Putamen (tissue), 1 donor: ENCODE results near the gene DTWD1.
"Not testable (repeated sequence)": the region's sequence is repeated elsewhere in the genome, so short reads cannot be mapped to it uniquely, and the experiment has no call there.

Experiments
- DNase-seq: peaks from one replicate; pipeline ENCODE4 v3.0.0-alpha.2; 2016; ENCODE audit warnings: low spot score

The DTWD1 gene

DNA sequence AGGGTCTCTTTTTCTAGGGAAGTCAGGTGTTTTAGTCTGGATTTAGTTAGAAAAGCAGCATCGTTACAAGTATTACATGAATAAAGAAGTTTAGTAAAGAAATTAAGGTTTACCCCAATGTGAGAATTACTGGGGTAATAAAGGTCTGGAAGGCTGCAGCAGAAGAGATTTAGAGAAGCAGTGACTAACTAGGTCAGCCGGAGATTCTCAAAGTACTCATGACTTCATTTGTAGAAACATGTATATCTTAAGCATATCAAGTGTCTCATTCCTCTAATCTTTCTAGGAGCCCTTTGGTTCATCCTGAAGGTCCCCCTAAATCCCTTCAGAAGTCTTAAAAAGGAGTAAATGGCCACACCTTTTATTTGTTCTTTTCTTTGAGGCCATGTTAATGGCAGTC is 26.0 kb downstream of the DTWD1 start:
- no peak for DNase-seq

DNA sequence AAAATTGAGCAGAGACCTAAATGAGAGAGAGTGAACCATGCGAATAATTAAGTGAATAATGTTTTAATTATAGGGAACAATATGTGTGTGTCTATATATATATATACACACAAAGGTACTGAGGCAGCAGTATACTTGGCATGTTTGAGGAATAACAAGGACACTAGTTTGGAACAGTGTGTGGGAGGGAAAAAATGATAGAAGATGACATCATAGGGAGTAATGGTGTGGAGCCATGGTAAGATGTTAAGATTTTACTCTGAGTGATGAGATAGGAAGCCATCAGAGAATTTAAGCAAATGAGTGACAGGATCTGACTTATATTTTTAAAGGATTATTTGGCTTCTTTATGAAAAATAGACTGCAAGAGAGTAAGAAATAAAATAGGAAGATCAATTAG is 29.1 kb downstream of the DTWD1 start:
- no peak for DNase-seq

DNA sequence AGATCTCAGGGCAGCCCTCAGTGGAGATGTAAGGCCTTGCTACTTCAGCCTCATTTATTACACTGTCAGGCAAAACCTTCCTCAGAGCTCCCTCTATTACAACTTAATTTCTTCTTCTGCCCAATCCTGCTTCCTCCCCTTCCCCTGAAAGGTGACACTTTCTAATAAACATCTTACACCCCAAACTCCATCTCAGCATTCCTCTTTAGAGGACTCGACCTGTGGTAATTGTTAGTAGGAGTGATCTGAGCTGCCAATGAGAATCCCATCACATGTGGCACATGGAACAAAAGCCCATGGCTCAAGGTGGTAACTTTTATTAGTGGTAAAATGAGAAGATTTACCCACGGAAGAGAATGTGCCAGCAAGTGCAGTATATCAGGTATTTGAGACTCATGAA is 29.8 kb downstream of the DTWD1 start:
- no peak for DNase-seq

DNA sequence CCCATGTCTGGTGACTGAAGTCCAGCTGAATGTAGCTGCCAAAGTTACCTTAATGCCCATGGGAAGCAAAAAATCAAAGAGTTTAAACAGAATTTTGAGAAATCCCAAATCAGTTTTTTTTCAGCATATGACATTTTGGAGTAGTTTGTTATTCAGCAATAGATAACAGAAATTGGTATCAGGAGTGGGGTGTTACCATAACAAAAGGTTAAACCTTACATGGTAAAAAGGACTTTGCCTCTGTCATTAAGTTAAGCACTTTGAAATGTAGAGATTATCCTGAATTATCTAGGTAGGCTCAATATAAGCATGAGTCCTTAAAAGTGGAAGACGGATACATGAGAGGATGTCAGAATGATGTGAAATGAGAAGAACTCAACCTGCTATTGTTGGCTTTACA is 32.1 kb downstream of the DTWD1 start:
- no peak for DNase-seq

DNA sequence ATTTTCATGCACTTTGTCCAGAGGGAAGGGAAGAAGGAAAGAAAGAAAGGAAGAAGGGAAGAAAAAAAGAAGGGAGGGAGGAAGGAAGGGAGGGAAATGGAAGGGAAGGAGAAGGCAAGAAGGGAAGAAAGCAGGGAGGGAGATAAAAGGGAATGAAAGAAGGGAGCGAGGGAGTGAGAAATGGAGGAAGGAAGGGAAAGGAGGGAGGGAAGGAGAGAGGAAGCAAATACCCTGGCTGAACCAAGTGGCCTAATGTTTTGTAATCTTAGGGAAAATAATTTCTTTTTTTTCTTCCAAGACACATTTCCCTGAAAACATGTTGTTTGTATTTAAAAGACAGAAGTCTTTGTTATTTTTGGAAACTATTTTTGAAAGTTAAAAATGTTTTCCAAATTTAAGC is 35.9 kb downstream of the DTWD1 start:
- no peak for DNase-seq

DNA sequence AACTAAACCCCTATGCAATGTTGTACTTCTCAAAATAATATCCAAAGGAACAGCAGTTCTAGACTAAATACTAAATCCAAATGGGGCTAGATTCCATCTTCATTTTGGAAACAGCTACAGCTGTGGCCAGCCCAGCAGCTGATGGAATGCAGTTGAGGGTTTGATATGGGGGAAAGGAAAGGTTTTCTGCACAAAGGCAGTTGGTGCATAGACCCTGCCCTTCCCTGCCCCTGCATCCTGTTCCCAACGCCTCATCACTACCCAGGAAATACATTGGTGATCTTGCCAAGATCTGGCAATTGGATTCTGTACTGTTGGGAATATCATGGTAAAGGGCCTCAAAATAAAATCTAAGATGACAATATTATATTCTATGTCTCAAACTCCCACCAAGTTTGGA is 43.9 kb downstream of the DTWD1 start:
- DNase-seq = no peak

DNA sequence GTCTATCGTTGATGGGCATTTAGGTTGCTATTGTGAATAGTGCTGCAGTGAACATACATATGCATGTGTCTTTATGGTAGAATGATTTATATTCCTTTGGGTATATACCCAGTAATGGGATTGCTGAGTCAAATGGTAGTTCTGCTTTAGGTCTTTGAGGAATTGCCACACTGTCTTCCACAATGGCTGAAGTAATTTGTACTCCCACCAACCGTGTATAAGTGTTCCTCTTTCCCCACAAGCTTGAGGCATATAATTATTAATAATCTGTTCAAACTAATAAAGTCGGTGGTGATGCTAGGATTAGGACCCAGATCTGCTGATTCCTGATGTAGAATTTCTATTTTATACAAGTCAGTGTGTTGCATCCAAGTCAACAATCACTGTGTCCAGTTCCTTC is 45.6 kb downstream of the DTWD1 start:
- DNase-seq = not testable (repeated sequence)

DNA sequence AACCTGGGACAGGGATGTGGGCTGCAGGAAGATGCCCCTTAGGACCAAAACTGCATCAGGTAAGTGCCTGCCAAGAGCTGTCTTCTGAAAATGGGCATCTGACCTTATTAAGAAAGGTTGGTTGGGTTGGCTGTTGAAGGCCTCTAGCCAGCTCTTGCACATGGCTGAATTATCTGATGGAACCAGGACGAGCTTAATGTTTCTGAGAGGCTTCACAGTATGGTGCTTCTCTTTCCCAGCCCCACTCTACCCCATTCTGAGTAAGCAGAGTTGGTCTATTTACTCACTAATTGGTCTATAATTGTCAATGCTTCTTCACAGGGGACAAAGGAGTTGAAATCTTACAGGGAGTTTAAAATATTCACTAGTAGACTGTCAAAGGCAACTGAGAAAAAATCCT is 48.4 kb downstream of the DTWD1 start:
- DNase-seq = no peak

DNA sequence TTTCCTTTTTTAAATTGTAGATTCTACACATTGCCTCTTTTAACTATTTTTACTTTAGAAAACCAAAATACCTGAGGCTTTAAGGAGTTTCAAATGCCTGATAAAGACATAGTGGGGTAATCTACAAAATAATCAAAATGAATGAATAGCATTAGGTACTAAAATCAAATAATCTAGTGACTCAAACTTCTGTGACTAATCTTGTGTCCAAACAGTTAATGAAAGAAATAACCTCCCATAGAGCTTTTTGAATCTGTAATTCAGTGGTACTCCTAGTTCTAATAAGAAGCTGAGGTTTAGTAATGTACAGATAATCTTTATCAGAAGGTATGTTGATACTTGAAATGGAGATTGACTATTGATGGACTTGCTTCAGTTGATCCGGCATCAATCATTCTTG is 53.0 kb downstream of the DTWD1 start:
- DNase-seq = no peak

DNA sequence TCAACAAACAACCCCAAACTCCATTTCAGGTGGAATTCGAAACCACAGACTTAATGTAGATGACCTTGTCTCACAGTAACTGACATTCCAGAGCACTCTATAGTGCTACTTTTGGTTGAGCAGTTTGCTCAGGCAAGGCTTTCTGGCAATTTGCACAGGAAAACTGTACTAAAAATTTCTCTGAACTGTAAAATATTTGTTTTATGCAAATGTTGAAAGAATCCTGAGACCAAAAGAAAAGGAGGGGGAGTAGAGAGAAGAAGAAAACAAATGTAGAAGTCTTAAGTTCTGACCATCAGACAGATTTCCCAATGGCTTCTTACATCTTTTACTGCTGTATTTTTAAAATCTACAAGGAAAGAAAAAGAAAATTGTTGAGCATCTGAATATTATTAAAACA is 53.5 kb downstream of the DTWD1 start:
- DNase-seq = no peak

DNA sequence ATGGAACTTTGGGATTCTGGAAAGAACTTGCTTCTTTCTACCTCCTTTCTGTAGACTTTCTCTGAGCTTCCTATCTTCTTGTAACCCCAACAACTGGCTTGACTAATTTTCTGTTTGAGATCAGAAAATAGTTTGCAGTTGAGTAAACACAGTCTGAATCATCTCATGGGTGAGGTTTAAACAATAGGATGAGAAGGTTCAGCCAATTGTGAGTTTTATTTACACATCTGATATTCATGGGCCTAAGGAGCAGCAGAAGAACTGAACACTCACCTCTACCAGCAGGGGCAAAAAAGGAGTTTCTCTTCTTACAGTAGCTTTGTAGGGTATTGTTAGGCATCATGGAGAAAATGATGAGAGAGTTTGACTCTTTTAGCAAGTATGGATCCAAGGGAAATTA is 54.2 kb downstream of the DTWD1 start:
- DNase-seq = no peak

DNA sequence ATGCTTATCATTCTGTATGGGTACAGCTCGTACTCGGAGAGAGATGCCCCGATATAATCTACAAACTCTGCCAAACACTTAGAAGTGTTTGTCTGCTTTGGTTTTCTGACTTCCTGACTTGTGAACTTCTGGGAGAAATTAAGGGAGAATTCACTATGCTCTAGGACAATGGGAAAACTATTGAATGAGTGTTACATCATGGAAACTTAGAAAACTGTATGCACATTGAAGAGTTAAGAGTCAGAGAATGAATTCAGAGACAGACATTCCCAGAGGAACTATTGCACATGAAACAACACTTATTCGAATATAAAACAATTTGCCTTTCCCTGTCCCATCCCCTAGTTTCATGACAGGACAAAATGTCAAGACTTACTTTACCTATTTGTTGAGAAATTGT is 57.8 kb downstream of the DTWD1 start:
- no peak for DNase-seq

DNA sequence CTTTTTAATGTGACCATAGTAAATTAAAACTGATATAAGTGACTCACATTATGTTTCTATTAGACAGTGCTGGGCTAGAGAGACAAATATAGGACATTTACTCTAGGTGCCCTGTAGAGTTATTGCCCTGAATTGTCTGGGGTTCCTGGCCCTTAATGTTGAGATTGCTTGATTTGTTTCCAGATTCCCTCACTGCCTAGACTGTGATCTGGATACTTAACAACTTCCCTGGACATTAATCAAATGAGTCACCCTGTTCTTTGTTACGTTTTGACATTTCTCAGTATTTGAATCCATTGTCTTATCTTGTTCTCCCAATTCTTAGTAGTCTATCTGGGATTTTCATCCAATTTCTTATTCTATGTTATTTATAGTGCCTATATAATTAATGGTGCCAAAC is 65.8 kb downstream of the DTWD1 start:
- no peak for DNase-seq

DNA sequence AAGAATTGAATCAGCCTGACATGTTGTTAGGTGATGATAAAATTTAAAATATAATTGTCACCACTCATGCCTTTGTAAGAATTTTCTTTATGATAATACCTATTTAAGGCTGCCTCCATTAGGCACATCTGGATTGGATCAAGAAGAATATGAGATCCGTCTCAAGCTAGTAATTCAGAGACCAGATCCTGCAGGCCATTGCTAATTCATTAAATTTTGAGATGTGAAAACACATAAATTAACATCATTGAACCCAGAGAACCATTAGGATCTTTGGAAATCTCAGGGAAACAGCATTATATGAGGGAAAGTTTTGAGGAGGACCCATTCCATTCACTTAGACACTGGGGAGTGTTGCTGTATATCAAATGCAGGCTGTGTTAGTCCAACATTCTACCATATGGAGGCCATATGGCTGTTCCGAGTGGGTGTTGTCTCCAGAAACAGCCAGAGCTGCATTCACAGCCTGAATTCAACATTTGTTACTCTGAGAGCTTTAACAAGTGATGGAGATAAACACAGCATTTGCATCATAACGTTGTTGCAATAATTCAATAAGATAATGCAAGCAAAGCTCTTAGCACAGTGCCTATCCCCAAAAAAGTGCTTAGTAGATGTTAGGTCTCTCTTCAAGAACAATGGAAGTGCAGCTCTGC is 67.4 kb downstream of the DTWD1 start:
- no peak for DNase-seq

DNA sequence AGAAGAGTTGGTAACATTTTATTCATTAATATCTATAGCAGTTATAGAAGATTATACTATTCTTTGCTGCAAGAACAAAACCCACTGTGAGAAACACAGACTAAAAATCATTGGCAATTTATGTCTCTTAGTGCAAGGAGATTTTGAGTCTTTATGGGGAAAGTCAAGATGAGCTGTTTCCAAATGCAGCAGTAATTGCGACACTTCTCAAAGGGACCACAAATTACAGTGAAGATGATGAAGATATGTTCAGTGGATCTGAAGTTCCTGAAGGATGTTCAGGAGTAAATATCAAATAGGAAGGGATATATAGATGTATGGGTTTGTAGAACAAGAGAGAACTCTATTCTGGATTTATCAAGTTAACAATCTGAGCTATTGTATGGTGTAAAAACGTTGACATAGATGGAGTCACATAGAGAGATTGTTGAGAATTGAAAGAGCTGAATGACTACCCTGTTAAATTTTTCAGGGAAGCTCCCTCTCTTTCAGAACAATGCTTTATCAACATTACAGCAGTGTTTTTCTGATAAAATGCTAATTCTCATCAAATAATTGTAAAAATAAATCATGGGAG is 71.8 kb downstream of the DTWD1 start:
- DNase-seq = no peak

DNA sequence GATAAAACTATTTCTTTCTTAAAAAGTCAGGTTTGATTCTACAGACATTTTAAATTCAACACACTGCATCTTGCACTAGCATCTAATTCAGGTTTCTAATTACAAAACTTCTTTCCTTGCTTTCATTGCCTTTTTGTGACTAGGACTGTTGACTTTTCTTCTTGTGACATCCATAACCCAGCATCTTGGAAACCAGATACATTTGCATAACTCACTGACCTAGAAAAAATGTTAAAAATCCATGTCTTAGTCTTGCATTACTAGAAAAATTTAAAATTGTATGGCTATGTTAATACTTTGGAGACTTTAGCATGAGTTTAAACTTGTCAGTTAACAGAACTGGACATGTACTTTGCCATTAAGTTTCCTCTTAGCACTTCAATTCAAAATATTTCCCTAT is 72.7 kb downstream of the DTWD1 start:
- DNase-seq = no peak

DNA sequence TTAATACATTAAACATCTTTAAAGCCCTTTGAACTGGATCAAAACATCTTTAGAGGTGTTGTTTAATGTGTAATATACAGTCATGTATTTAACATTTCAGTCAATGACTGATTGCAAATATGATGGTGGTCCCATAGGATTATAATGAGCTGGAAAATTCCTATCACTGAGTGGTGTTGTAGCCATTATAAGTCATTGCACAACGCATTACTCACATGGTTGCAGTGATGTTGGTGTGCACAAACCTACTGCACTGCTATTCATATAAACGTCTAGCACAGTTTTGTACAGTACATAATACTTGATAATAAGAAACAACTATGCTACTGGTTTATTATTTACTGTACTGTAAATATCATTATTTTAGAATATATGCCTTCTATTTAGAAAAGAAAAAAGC is 75.6 kb downstream of the DTWD1 start:
- DNase-seq = no peak

DNA sequence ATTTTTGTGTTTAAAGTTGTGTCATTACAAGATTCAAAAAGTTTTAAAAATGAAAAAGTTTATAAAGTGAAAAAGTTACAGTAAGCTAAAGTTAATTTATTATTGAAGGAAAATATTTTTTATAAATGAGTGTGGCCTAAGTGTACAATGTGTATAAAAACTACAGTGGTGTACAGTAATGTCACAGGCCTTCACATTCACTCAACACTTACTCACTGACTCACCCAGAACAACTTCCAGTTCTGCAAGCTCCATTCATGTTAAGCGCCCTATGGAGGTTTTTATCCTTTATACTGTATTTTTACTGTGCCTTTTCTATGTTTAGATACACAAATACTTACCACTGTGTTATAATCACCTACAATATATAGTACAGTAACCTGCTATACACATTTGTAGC is 76.3 kb downstream of the DTWD1 start:
- no peak for DNase-seq

DNA sequence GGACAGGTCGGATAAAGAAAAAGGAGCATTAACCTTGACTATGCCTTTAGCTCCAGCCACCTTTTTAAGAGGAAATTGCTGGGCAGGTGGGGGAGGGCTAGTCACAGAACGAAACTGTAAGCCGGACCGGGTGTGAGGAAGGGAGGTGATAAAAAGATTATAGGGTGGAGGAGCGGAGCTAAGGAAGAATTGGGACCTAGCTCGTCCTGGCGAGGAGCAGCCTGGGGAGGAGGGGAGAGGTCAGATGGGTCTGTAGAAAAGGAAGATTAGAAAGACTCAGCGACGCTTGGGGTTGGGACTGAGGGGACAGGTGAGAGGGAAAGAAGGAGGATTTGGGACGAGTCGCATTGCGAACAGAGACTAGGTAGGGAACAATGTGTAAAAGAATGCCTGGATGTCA is 82.1 kb downstream of the DTWD1 start:
- not testable (repeated sequence) for DNase-seq
